ENCODE data around the gene ELK4. TPM values are rescaled to one million over a fixed set of nuclear protein-coding genes. Genes with fewer than 3 reads are reported as not detected.

The ELK4 gene
- total RNA-seq, 1 experiment from 2014 or later, result 41.8 TPM

GRCh38 chr1:205598841-205599668 is 32.8 kb downstream of the ELK4 start:
- no peak for DNase-seq (ENCODE audit: extremely low read depth, low read depth)

GRCh38 chr1:205597691-205598314 is 34.0 kb downstream of the ELK4 start:
- no peak for DNase-seq (ENCODE audit: extremely low read depth, low read depth)

- no peak for DNase-seq (ENCODE audit: extremely low read depth, low read depth)
These were observed 34.9 kb downstream of the ELK4 start for GRCh38 chr1:205596876-205597275.

GRCh38 chr1:205595861-205596260 is 36.0 kb downstream of the ELK4 start:
- no peak for DNase-seq (ENCODE audit: extremely low read depth, low read depth)

GRCh38 chr1:205595435-205595834 is 36.4 kb downstream of the ELK4 start:
- no peak for DNase-seq (ENCODE audit: extremely low read depth, low read depth)

- DNase-seq (ENCODE audit: extremely low read depth, low read depth), result no peak
These were observed 37.0 kb downstream of the ELK4 start for GRCh38 chr1:205594846-205595245.

- DNase-seq (ENCODE audit: extremely low read depth, low read depth), result no peak
These were observed 37.8 kb downstream of the ELK4 start for GRCh38 chr1:205593967-205594366.

GRCh38 chr1:205593532-205593931 is 38.3 kb downstream of the ELK4 start:
- DNase-seq (ENCODE audit: extremely low read depth, low read depth), result no peak

- no peak for DNase-seq (ENCODE audit: extremely low read depth, low read depth)
These were observed 39.3 kb downstream of the ELK4 start for GRCh38 chr1:205592443-205593003.

- DNase-seq (ENCODE audit: extremely low read depth, low read depth), result peak; percentile 84
These were observed 40.1 kb downstream of the ELK4 start for GRCh38 chr1:205591522-205592351.

GRCh38 chr1:205590777-205591513 is 40.9 kb downstream of the ELK4 start:
- no peak for DNase-seq (ENCODE audit: extremely low read depth, low read depth)

GRCh38 chr1:205590457-205590768 is 41.4 kb downstream of the ELK4 start:
- DNase-seq (ENCODE audit: extremely low read depth, low read depth), result no peak

- no peak for DNase-seq (ENCODE audit: extremely low read depth, low read depth)
These were observed 42.0 kb downstream of the ELK4 start for GRCh38 chr1:205589618-205590456.

- DNase-seq (ENCODE audit: extremely low read depth, low read depth), result no peak
These were observed 42.8 kb downstream of the ELK4 start for GRCh38 chr1:205589046-205589445.

GRCh38 chr1:205588636-205589035 is 43.2 kb downstream of the ELK4 start:
- DNase-seq (ENCODE audit: extremely low read depth, low read depth), result peak; percentile 27

- no peak for DNase-seq (ENCODE audit: extremely low read depth, low read depth)
These were observed 44.2 kb downstream of the ELK4 start for GRCh38 chr1:205587581-205587980.

GRCh38 chr1:205585835-205586785 is 45.7 kb downstream of the ELK4 start:
- no peak for DNase-seq (ENCODE audit: extremely low read depth, low read depth)

- no peak for DNase-seq (ENCODE audit: extremely low read depth, low read depth)
These were observed 46.5 kb downstream of the ELK4 start for GRCh38 chr1:205585169-205585834.

All from NCI-H460 (cell line).